OCI-LY7 (cell line): ENCODE results near the gene NBEAL1. TPM values are rescaled to one million over a fixed set of nuclear protein-coding genes. Genes with fewer than 3 reads are reported as not detected.
"Not testable (repeated sequence)": the region's sequence is repeated elsewhere in the genome, so short reads cannot be mapped to it uniquely, and the experiment has no call there.

Experiments used
- BruUV-seq: library from RNA; stranded (reverse); fragments of 400-500 nt; replicated peaks from 2 replicates; lab custom pipeline; 2021; lab: Mats Ljungman, UMichigan
- CTCF ChIA-PET: fragments of 300-600 bp; sonication (Branson Sonifier 250); formaldehyde crosslinking; loops from one replicate; lab custom pipeline; 2022; ENCODE audit warnings: antibody characterized with exemption; ENCODE audit not compliant: unreplicated experiment; lab: Charles Lee
- POLR2A ChIA-PET: fragments of 300-600 bp; sonication (Branson Sonifier 250); formaldehyde crosslinking; loops from one replicate; lab custom pipeline; 2022; ENCODE audit warnings: antibody characterized with exemption; lab: Charles Lee
- DNase-seq: peaks from one replicate; pipeline ENCODE4 v3.0.0-alpha.2; 2015; ENCODE audit warnings: low spot score
- H2AFZ ChIP-seq: fragments of 200-600 bp; sonication (generic), shearing (Covaris generic); 2 replicates; pipeline ENCODE4 v1.6.1; 2014; ENCODE audit warnings: mild to moderate bottlenecking, antibody characterized with exemption, low read length, moderate library complexity
- H3K27ac ChIP-seq: fragments of 200-600 bp; sonication (generic); 2 replicates; pipeline ENCODE4 v1.5.1; 2014; ENCODE audit warnings: mixed run types, low read depth, mild to moderate bottlenecking, moderate library complexity, low read length, inconsistent platforms; ENCODE audit not compliant: poor library complexity, severe bottlenecking
- H3K36me3 ChIP-seq: fragments of 200-600 bp; sonication (generic); 2 replicates; pipeline ENCODE4 v1.6.1; 2014; ENCODE audit warnings: mild to moderate bottlenecking, antibody characterized with exemption, low read length, moderate library complexity, mixed read lengths; ENCODE audit not compliant: insufficient read depth
- H3K4me1 ChIP-seq: fragments of 200-600 bp; sonication (generic); 2 replicates; pipeline ENCODE4 v1.5.1; 2014; ENCODE audit warnings: mild to moderate bottlenecking, low read length; ENCODE audit not compliant: insufficient read depth, poor library complexity, severe bottlenecking
- H3K4me2 ChIP-seq: fragments of 200-600 bp; sonication (generic); 2 replicates; pipeline ENCODE4 v1.6.1; 2014; ENCODE audit warnings: mild to moderate bottlenecking, low read length
- H3K4me3 ChIP-seq: fragments of 200-600 bp; sonication (generic); 2 replicates; pipeline ENCODE4 v1.5.1; 2014; ENCODE audit warnings: mild to moderate bottlenecking, low read depth, low read length; ENCODE audit not compliant: poor library complexity, severe bottlenecking
- H3K79me2 ChIP-seq: fragments of 200-600 bp; sonication (generic); 2 replicates; pipeline ENCODE4 v1.6.1; 2016; ENCODE audit warnings: low read depth, mild to moderate bottlenecking, low read length, moderate library complexity, mixed read lengths; ENCODE audit not compliant: insufficient read depth
- H3K9me2 ChIP-seq: fragments of 200-600 bp; sonication (generic); 2 replicates; pipeline ENCODE4 v1.6.1; 2016; ENCODE audit warnings: mild to moderate bottlenecking, low read length, mixed read lengths; ENCODE audit not compliant: insufficient read depth
- H3K9me3 ChIP-seq: fragments of 200-600 bp; sonication (generic); 2 replicates; pipeline ENCODE4 v1.6.1; 2014; ENCODE audit warnings: mild to moderate bottlenecking, mixed run types, low read length, mixed read lengths
- H4K20me1 ChIP-seq: fragments of 200-600 bp; sonication (generic); 2 replicates; pipeline ENCODE4 v1.6.1; 2014; ENCODE audit warnings: mild to moderate bottlenecking, antibody characterized with exemption, low read length, moderate library complexity, mixed read lengths; ENCODE audit not compliant: insufficient read depth
- EZH2phosphoT487 ChIP-seq: fragments of 200-600 bp; sonication (generic); IDR thresholded peaks from 2 replicates; pipeline ENCODE4 v1.6.1; 2018; ENCODE audit warnings: low read depth, borderline replicate concordance, mild to moderate bottlenecking, mixed run types, antibody characterized with exemption, low read length, moderate library complexity, mixed read lengths
- intact Hi-C: fragments of 100-400 bp; cut with micrococcal nuclease; formaldehyde crosslinking; loops from one replicate; pipeline ENCODE4 v1.10.0; 2022; ENCODE audit not compliant: unreplicated experiment
- total RNA-seq, 2 experiments: library from RNA; depleted of rRNA in 1 of 2; stranded (reverse); fragments of >200 nt in 1 of 2; shearing (Covaris generic) in 1 of 2; gene quantifications; 2 replicates each; pipeline ENCODE4 v1.2.3, GENCODE V29; 2014 to 2022
- TF ChIP-seq, protein P1 (sequence below): fragments of 200-600 bp; sonication (generic); conservative IDR thresholded peaks from 2 replicates; pipeline ENCODE4 v1.5.1; 2014; ENCODE audit warnings: mild to moderate bottlenecking, antibody characterized with exemption, low read length, moderate library complexity, mixed read lengths

The NBEAL1 gene
- total RNA-seq, 2 experiments from 2014 or later, result 5.9 to 10.4 TPM

DNA sequence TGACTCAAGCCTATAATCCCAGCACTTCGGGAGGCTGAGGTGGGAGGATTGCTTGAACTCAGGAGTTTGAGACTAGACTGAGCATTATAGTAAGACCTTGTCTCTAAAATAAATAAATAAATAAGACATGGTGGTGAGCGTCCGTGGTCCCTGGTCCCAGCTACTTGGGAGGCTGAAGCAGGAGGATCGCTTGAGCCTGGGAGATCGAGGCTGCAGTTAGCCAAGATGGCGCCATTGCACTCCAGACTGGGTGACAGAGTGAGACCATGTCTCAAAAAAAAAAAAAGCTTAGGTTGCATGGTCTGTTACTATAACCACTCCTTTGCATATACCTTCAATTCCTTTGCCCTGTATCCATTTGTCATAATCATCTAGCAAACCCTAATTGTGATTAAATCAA, 227.8 kb downstream of the NBEAL1 start:
- no TSS peak for BruUV-seq
- peaks cover 29% of the 10 kb centered on the region for H3K79me2 ChIP-seq
- peaks cover 5% of the 10 kb centered on the region; the same call in 1 of the 2 replicates for H4K20me1 ChIP-seq
- peaks cover 14% of the 10 kb centered on the region for H3K4me1 ChIP-seq
- H3K9me3 ChIP-seq, result no peaks in the 10 kb centered on the region
- intact Hi-C loops, result no loop called here
- H2AFZ ChIP-seq, result no peak overlapping the region
- no peak for DNase-seq
- TF ChIP-seq, protein P1, sequence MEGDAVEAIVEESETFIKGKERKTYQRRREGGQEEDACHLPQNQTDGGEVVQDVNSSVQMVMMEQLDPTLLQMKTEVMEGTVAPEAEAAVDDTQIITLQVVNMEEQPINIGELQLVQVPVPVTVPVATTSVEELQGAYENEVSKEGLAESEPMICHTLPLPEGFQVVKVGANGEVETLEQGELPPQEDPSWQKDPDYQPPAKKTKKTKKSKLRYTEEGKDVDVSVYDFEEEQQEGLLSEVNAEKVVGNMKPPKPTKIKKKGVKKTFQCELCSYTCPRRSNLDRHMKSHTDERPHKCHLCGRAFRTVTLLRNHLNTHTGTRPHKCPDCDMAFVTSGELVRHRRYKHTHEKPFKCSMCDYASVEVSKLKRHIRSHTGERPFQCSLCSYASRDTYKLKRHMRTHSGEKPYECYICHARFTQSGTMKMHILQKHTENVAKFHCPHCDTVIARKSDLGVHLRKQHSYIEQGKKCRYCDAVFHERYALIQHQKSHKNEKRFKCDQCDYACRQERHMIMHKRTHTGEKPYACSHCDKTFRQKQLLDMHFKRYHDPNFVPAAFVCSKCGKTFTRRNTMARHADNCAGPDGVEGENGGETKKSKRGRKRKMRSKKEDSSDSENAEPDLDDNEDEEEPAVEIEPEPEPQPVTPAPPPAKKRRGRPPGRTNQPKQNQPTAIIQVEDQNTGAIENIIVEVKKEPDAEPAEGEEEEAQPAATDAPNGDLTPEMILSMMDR, result no peak
- TF ChIP-seq EZH2phosphoT487, result no peak
- H3K4me2 ChIP-seq, result no peak overlapping the region
- H3K36me3 ChIP-seq, result peaks cover 42% of the 10 kb centered on the region
- H3K27ac ChIP-seq, result no peak overlapping the region
- CTCF ChIA-PET, result no interaction called here
- POLR2A ChIA-PET, result interaction anchor here (0.6 to 1.0 kb wide), 2 partner anchors 413 to 421 kb away, joined by 3 to 4 read pairs; no protein-coding TSS in a partner anchor
- H3K9me2 ChIP-seq, result no peaks in the 10 kb centered on the region
- no peak overlapping the region for H3K4me3 ChIP-seq

DNA sequence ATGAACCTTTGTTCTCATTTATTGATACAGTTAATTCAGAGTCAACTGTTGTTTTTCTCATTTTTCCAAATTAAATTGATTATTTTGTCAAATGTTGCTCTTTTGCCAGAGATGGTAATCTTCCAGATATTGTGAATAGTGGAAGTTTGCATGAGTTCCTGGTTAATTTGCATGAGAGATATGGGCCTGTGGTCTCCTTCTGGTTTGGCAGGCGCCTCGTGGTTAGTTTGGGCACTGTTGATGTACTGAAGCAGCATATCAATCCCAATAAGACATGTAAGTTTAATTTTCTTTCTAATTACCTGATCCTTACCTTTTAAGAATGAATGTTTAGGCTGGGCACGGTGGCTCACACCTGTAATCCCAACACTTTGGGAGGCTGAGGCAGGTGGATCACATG, 232.0 kb downstream of the NBEAL1 start:
- Histone ChIP-seq H3K4me2 (no peak overlapping the region), H2AFZ (no peak overlapping the region), H3K27ac (no peak overlapping the region), H4K20me1 (no peaks in the 10 kb centered on the region), H3K79me2 (peaks cover 8% of the 10 kb centered on the region; the same call in 1 of the 2 replicates), H3K4me1 (no peaks in the 10 kb centered on the region), H3K4me3 (no peak overlapping the region), H3K9me3 (no peaks in the 10 kb centered on the region), H3K9me2 (no peaks in the 10 kb centered on the region), H3K36me3 (peaks cover 67% of the 10 kb centered on the region)
- CTCF ChIA-PET, result no interaction called here
- BruUV-seq, result no TSS peak
- TF ChIP-seq, protein P1, result no peak
- TF ChIP-seq EZH2phosphoT487, result no peak
- intact Hi-C loops, result no loop called here
- no peak for DNase-seq
- POLR2A ChIA-PET, result interaction anchor here (0.7 to 1.0 kb wide), 2 partner anchors 11 to 183 kb away, joined by 3 read pairs; no protein-coding TSS in a partner anchor

DNA sequence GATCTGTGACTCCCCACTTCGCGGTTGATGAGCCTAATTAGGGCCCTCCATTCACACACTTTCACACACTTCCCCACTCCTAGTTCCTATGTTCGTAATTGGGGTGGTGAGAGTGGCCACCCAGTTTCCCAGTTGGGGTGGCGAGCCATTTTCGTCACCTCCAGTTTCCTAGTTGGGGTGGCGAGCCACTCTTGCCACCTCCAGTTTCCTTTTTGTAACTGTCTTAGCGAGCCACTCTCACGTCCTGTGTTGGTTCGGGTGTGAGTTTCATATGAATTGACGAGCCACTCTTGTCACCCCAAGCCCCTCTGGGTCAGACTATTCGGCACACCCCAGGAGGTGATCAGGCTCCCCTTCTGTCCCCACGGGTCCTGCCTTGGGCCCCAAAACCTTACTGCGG, 238.1 kb downstream of the NBEAL1 start:
- Histone ChIP-seq H3K9me3 (no peaks in the 10 kb centered on the region), H3K4me1 (no peaks in the 10 kb centered on the region), H3K4me3 (no peak overlapping the region), H3K9me2 (no peaks in the 10 kb centered on the region), H2AFZ (no peak overlapping the region), H4K20me1 (no peaks in the 10 kb centered on the region), H3K36me3 (peaks cover 71% of the 10 kb centered on the region), H3K4me2 (no peak overlapping the region), H3K79me2 (no peaks in the 10 kb centered on the region), H3K27ac (no peak overlapping the region)
- intact Hi-C loops, result no loop called here
- no peak for DNase-seq
- ChIA-PET POLR2A (interaction anchor here (0.7 to 1.1 kb wide), 3 partner anchors 16 to 670 kb away, joined by 3 to 5 read pairs (median 3); no protein-coding TSS in a partner anchor), CTCF (no interaction called here)
- no TSS peak for BruUV-seq
- TF ChIP-seq EZH2phosphoT487, result no peak
- TF ChIP-seq, protein P1, result no peak

DNA sequence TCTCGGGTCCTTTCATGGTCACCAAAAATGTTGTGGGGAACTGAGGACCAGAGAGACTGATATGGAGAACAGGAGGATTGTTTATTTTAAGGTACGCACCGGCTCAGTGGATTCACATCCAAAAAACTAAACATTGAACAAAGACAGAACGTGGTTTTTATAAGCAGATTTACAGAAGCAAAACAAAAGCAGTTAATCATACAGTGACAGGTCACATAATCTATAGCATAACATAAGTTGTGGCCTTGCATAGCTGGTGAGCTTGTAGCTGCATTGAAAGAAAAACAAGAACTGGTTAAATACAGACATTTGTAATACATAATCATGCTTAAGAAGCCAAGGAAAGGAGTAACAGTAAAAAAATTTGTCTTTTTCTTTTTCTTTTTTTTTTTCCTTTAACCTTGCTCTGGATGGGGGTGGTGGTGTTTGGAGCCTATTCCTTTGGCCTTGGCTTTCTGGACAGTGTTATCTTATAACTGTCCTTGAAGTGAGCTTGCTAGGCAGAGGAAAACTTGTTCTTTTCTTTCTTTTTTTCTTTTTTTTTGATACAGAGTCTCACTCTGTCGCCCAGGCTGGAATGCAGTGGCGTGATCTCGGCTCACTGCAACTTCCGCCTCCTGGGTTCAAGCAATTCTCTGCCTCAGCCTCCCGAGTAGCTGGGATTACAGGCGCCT, 238.9 kb downstream of the NBEAL1 start:
- H3K4me2 ChIP-seq, CTCF ChIA-PET, H3K79me2 ChIP-seq, H4K20me1 ChIP-seq, H3K9me2 ChIP-seq, H3K27ac ChIP-seq, DNase-seq, H3K9me3 ChIP-seq, H3K4me1 ChIP-seq, H3K4me3 ChIP-seq, BruUV-seq, H2AFZ ChIP-seq, intact Hi-C loops: not testable (repeated sequence)
- POLR2A ChIA-PET, result interaction anchor here (0.7 to 0.8 kb wide), 2 partner anchors 15 to 671 kb away, joined by 3 to 5 read pairs; no protein-coding TSS in a partner anchor
- peaks cover 71% of the 10 kb centered on the region for H3K36me3 ChIP-seq
